Globus pallidus (tissue), 1 donor: Measurements from ENCODE around the gene SLC49A3.
"Not testable (repeated sequence)": the region's sequence is repeated elsewhere in the genome, so short reads cannot be mapped to it uniquely, and the experiment has no call there.

Experiments used
- DNase-seq: peaks from one replicate; pipeline ENCODE4 v3.0.0-alpha.2; 2015; ENCODE audit warnings: low spot score

The SLC49A3 gene

GRCh38 chr4:702618-703048, 13.7 kb upstream of the SLC49A3 start:
- DNase-seq = peak; percentile 32

- no peak for DNase-seq
Measured at GRCh38 chr4:700587-701264, 11.8 kb upstream of the SLC49A3 start.

- no peak for DNase-seq
Measured at GRCh38 chr4:699816-700580, 11.0 kb upstream of the SLC49A3 start.

GRCh38 chr4:694341-694940, 5.5 kb upstream of the SLC49A3 start:
- DNase-seq = not testable (repeated sequence)

- no peak for DNase-seq
Measured at GRCh38 chr4:692771-693554, 4.0 kb upstream of the SLC49A3 start.

- DNase-seq = no peak
Measured at GRCh38 chr4:689723-690122, 772 bp upstream of the SLC49A3 start.

- DNase-seq = no peak
Measured at GRCh38 chr4:687971-688853, 739 bp downstream of the SLC49A3 start.

GRCh38 chr4:687048-687970, 1.6 kb downstream of the SLC49A3 start:
- no peak for DNase-seq

- DNase-seq = no peak
Measured at GRCh38 chr4:686413-687040, 2.4 kb downstream of the SLC49A3 start.

- DNase-seq = no peak
Measured at GRCh38 chr4:685679-686412, 3.1 kb downstream of the SLC49A3 start.

- DNase-seq = no peak
Measured at GRCh38 chr4:684623-685327, 4.2 kb downstream of the SLC49A3 start.

- peak; percentile 79 for DNase-seq
Measured at GRCh38 chr4:683982-684622, 4.8 kb downstream of the SLC49A3 start.

- DNase-seq = no peak
Measured at GRCh38 chr4:683247-683897, 5.6 kb downstream of the SLC49A3 start.

- DNase-seq = no peak
Measured at GRCh38 chr4:682490-683172, 6.3 kb downstream of the SLC49A3 start.

GRCh38 chr4:681736-682451, 7.1 kb downstream of the SLC49A3 start:
- DNase-seq = no peak
